Motor neuron (in vitro differentiated cells): ENCODE results near the gene VSIG10L2. TPM values are rescaled to one million over a fixed set of nuclear protein-coding genes. Genes with fewer than 3 reads are reported as not detected.

Experiments
- ATAC-seq, 8 experiments: fragments of 200-7000 bp; cut with Tn5 transposase; replicated peaks in 6 of 8; 2 replicates each; pipeline ENCODE4 v1.8.0; 2021; ENCODE audit warnings: mild to moderate bottlenecking in 8 of 8, moderate library complexity in 8 of 8
- H3K27ac ChIP-seq, 2 donors: fragments of 250-450 bp; sonication (Bioruptor Pico); 2 replicates each; pipeline ENCODE4 v1.9.0; 2021; ENCODE audit warnings: antibody characterized with exemption in 2 of 2, mild to moderate bottlenecking in 2 of 2, moderate library complexity in 1 of 2
- H3K4me1 ChIP-seq, 2 donors: fragments of 250-450 bp; sonication (Bioruptor Pico); replicated peaks in 1 of 2; 2 replicates each; pipeline ENCODE4 v1.6.1; 2021; ENCODE audit warnings: antibody characterized with exemption in 2 of 2, mild to moderate bottlenecking in 2 of 2, moderate library complexity in 1 of 2
- H3K4me3 ChIP-seq, 5 donors: fragments of 250-450 bp; sonication (Bioruptor Pico); 2 replicates each; pipeline ENCODE4 v1.9.0; 2021; ENCODE audit warnings: antibody characterized with exemption in 5 of 5, mild to moderate bottlenecking in 5 of 5, moderate library complexity in 4 of 5
- WGBS, 10 experiments: fragments of 450-650 bp; shearing (Covaris generic); methylation state at CpG; one replicate each; pipeline ENCODE4 v1.0.0; 2022; 5-methylcytosine and 5-hydroxymethylcytosine counted together
- in situ Hi-C, 9 experiments: fragments of 400-800 bp; cut with MboI; loops; one replicate each; pipeline ENCODE4 v1.15.0; 2021; ENCODE audit warnings: low sequenced_read_pairs in 9 of 9, low pct_unique_long_range_greater_than_20kb in 2 of 9; ENCODE audit not compliant: unreplicated experiment in 9 of 9
- total RNA-seq, 8 experiments: library from RNA; unstranded; fragments of 300-600 nt; gene quantifications; 2 replicates each; pipeline versions ENCODE4 v1.2.3 to v1.2.4, GENCODE V29; 2022

Gene VSIG10L2
- total RNA-seq, 8 experiments from 2014 or later = 0.05 to 0.47 (median 0.09) TPM; not detected in 3

- Histone ChIP-seq H3K4me3 (no peak overlapping the region), H3K27ac (no peak overlapping the region), H3K4me1 (no peaks in the 10 kb centered on the region)
- WGBS, 10 experiments = 0 to 94% (median 64%) methylated on average over 1 to 9 of the region's 13 CpGs; no CpG with 5 or more reads in 3 of the 10 experiments
- ATAC-seq = peak in 3 of 8 experiments; percentile 65 to 92 (median 90)
- in situ Hi-C loops = loop anchor here in 2 of 9 experiments (10.0 to 25.0 kb wide), 2 partner anchors 269 to 277 kb away; no protein-coding TSS in a partner anchor
Measured at GRCh38 chr11:125918140-125918840, 27.6 kb upstream of the VSIG10L2 start.

DNA sequence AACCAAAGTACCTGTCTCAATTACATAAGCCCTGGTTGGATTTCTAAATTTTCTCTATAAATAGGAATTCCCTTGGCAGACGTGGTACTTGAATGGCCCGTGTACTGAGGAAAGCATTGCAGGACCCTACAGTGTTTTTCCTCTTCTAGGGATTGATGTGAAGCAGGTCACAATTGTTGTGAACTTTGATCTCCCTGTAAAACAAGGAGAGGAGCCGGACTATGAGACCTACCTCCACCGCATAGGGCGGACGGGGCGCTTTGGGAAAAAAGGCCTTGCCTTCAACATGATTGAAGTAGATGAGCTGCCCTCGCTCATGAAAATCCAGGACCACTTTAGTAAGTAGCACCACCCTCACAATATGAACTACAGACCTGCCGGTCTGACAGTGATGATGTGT, 24.8 kb upstream of the VSIG10L2 start:
- in situ Hi-C loops = loop anchor here in 7 of 9 experiments (5.0 to 25.0 kb wide), 3 partner anchors 266 to 276 kb away; no protein-coding TSS in a partner anchor

DNA sequence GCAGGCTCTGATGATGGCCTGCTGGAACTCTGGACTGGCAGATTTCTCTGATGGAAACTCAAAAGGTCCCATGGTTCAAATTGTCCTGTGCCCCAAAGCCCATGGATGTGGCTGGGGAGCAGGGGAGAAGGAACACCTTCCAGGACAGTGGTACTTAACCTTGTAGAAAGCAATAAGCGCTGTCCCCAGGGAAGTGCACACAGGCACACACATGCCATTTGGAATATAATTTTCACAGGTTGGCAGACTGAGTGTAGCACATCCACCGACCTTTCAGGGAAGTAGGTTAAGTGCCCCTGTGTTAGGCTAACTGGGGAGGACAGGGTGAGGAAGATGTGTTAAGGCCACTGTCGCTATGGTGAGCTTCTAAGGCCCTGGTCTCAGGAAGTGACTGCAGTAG, 23.7 kb upstream of the VSIG10L2 start:
- Histone ChIP-seq H3K4me1 (no peaks in the 10 kb centered on the region), H3K4me3 (no peak overlapping the region), H3K27ac (no peak overlapping the region)
- no peak for ATAC-seq
- WGBS, 10 experiments = 40 to 80% (median 67%) methylated on average over 1 of the region's 3 CpGs; no CpG with 5 or more reads in 7 of the 10 experiments
- in situ Hi-C loops = loop anchor here in 7 of 9 experiments (5.0 to 25.0 kb wide), 3 partner anchors 265 to 275 kb away; no protein-coding TSS in a partner anchor

More for the DNA sequence above, 24.8 kb upstream of the VSIG10L2 start:
- no peak for ATAC-seq
- no peak overlapping the region for H3K27ac ChIP-seq
- WGBS, 10 experiments = 70 to 100% (median 86%) methylated on average over 1 to 8 of the region's 9 CpGs; no CpG with 5 or more reads in 3 of the 10 experiments
- H3K4me1 ChIP-seq = no peaks in the 10 kb centered on the region
- no peak overlapping the region for H3K4me3 ChIP-seq

DNA sequence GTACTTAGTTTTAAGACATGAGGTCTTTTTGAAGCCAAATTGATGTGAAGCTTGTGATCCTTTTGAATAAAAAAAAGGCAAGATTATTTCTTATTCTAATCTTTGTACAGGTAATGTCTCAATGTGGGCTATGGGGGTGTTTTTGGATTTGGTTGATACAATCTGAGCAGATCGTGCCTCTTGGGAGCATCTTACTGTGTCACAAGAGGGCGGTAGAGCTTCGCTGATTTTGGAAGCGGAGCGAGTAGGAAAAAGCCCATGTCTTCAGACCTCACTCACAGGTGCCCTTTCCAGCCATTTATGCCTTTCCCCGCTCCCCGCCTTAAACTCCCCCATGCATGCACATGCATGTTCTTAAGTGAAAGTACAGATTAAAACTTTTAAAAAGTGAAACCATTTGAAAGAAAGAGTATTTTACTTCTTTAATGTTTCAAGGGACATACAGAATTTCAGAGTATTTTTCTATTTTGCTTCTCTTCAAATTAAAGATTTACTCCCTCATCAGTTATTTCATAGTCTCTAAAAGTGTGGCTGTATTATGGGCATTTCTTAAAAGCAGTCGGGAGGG, 22.7 kb upstream of the VSIG10L2 start:
- Histone ChIP-seq H3K27ac (no peak overlapping the region), H3K4me3 (no peak overlapping the region), H3K4me1 (no peaks in the 10 kb centered on the region)
- in situ Hi-C loops = loop anchor here in 7 of 9 experiments (5.0 to 25.0 kb wide), 3 partner anchors 264 to 274 kb away; no protein-coding TSS in a partner anchor
- 0 to 20% (median 2%) methylated on average over 1 to 8 of the region's 8 CpGs; no CpG with 5 or more reads in 1 of the 10 experiments for WGBS, 10 experiments
- peak; percentile 49 to 88 (median 74) for ATAC-seq

DNA sequence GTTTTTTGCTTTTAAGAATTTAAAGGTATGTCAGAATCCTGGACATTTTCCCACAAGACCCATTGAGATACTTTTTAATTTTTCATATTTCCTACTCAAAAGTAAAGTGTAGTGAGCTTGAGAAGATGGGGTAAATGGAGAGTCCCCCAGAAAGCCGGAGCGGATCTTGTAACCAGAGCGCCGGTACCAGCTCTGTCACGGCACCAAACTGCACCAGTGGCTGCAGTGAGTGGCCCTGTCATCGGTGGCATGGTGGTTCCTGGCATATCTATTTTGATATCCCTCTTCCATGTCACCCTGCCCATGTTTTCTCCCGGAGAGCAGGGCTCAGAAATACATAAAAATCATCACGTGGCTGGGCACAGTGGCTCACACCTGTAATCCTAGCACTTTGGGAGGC, 22.2 kb upstream of the VSIG10L2 start:
- 40 to 100% (median 81%) methylated on average over 1 to 7 of the region's 8 CpGs; no CpG with 5 or more reads in 7 of the 10 experiments for WGBS, 10 experiments
- in situ Hi-C loops = loop anchor here in 7 of 9 experiments (5.0 to 25.0 kb wide), 3 partner anchors 264 to 274 kb away; no protein-coding TSS in a partner anchor

GRCh38 chr11:125924384-125925007, 21.3 kb upstream of the VSIG10L2 start:
- ATAC-seq = no peak
- no peaks in the 10 kb centered on the region for H3K4me1 ChIP-seq
- no peak overlapping the region for H3K4me3 ChIP-seq
- in situ Hi-C loops = loop anchor here in 8 of 9 experiments (5.0 to 25.0 kb wide), 4 partner anchors 138 to 273 kb away; partner anchors contain the start of gene CDON (in 1 of the 8)
- H3K27ac ChIP-seq = no peak overlapping the region
- WGBS, 10 experiments = 60 to 97% (median 86%) methylated on average over 1 to 7 of the region's 9 CpGs; no CpG with 5 or more reads in 3 of the 10 experiments

More for the DNA sequence above, 22.2 kb upstream of the VSIG10L2 start:
- no peak for ATAC-seq
- no peaks in the 10 kb centered on the region for H3K4me1 ChIP-seq
- no peak overlapping the region for H3K4me3 ChIP-seq
- H3K27ac ChIP-seq = no peak overlapping the region

DNA sequence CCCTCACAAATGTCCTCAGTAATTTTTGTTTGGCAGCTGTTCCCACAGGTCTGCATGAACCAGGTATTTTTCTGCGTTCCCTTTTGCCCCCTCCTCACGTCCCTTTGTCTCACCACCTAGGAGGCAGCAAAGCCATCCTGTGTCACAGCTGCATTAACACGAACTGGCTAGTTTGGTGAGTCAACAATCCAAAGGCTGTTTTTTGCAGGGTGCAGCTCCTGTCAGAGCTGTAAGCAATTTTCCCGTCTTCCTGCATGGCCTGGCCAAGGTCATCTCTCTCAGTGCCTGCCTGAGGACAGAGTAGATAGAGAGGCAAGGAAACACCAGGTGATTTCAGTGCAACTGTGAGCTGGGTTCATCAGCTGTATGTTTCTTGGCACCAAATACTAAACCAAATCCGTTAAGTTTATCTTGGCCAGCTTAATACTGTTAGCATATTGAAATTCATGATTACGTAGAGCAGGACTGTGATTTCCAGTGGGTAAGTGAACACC, 20.6 kb upstream of the VSIG10L2 start:
- Histone ChIP-seq H3K4me1 (no peaks in the 10 kb centered on the region), H3K4me3 (no peak overlapping the region), H3K27ac (no peak overlapping the region)
- 17 to 90% (median 71%) methylated on average over 1 to 4 of the region's 6 CpGs; no CpG with 5 or more reads in 2 of the 10 experiments for WGBS, 10 experiments
- ATAC-seq = peak in 3 of 8 experiments; percentile 24 to 62 (median 47)
- in situ Hi-C loops = loop anchor here in 6 of 9 experiments (10.0 to 25.0 kb wide), 3 partner anchors 137 to 270 kb away; partner anchors contain the start of gene CDON (in 1 of the 6)

- Histone ChIP-seq H3K27ac (no peak overlapping the region), H3K4me1 (no peaks in the 10 kb centered on the region), H3K4me3 (no peak overlapping the region)
- in situ Hi-C loops = loop anchor here in 6 of 9 experiments (10.0 to 25.0 kb wide), 3 partner anchors 136 to 269 kb away; partner anchors contain the start of gene CDON (in 1 of the 6)
- 70 to 100% (median 93%) methylated on average over 1 to 2 of the region's 3 CpGs; no CpG with 5 or more reads in 6 of the 10 experiments for WGBS, 10 experiments
- no peak for ATAC-seq
Measured at GRCh38 chr11:125925804-125926203, 20.0 kb upstream of the VSIG10L2 start.

GRCh38 chr11:125926682-125927081, 19.2 kb upstream of the VSIG10L2 start:
- ATAC-seq = no peak
- WGBS, 10 experiments = 26 to 91% (median 61%) methylated on average over 1 to 6 of the region's 12 CpGs; no CpG with 5 or more reads in 3 of the 10 experiments
- no peak overlapping the region for H3K27ac ChIP-seq
- in situ Hi-C loops = loop anchor here in 6 of 9 experiments (10.0 to 25.0 kb wide), 3 partner anchors 136 to 268 kb away; partner anchors contain the start of gene CDON (in 1 of the 6)
- H3K4me1 ChIP-seq = no peaks in the 10 kb centered on the region
- no peak overlapping the region for H3K4me3 ChIP-seq

- peaks cover 4 to 5% of the 10 kb centered on the region in 2 donors for H3K4me1 ChIP-seq
- in situ Hi-C loops = loop anchor here in 6 of 9 experiments (10.0 to 25.0 kb wide), 3 partner anchors 133 to 265 kb away; partner anchors contain the start of gene CDON (in 1 of the 6)
- no peak overlapping the region for H3K27ac ChIP-seq
- no peak overlapping the region for H3K4me3 ChIP-seq
- ATAC-seq = no peak
- WGBS, 10 experiments = 43 to 94% (median 77%) methylated on average over 1 to 7 of the region's 9 CpGs; no CpG with 5 or more reads in 5 of the 10 experiments
Measured at GRCh38 chr11:125929445-125930075, 16.3 kb upstream of the VSIG10L2 start.

DNA sequence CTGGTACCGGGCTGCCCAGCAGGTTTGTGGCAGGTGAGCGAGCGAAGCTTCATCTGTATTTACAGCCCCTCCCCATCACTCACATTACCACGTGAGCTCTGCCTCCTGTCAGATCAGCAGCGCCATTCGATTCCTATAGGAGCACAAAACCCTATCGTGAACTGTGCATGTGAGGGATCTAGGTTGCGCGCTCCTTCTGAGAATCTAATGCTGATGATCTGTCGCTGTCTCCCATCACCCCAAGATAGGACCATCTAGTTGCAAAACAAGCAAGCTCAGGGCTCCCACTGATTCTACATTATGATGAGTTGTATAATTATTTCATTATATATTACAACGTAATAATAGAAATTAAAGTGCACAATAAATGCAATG, 15.8 kb upstream of the VSIG10L2 start:
- Histone ChIP-seq H3K27ac (no peak overlapping the region), H3K4me3 (no peak overlapping the region), H3K4me1 (peaks cover 4 to 5% of the 10 kb centered on the region in 2 donors)
- in situ Hi-C loops = loop anchor here in 2 of 9 experiments (25.0 kb wide), 2 partner anchors 132 to 257 kb away; partner anchors contain the start of gene CDON (in 1 of the 2)
- ATAC-seq = no peak
- 81 to 100% (median 91%) methylated on average over 1 to 10 of the region's 11 CpGs; no CpG with 5 or more reads in 2 of the 10 experiments for WGBS, 10 experiments
